KG1 (cell line): ENCODE results near the gene UBASH3B.
"Not testable (repeated sequence)": the region's sequence is repeated elsewhere in the genome, so short reads cannot be mapped to it uniquely, and the experiment has no call there.

Source experiments
- DNase-seq: peaks from one replicate; lab custom pipeline; 2025; lab: John Stamatoyannopoulos, UW

The UBASH3B gene

GRCh38 chr11:122813176-122813893, 157.8 kb downstream of the UBASH3B start:
- no peak for DNase-seq

- DNase-seq, result no peak
These were observed 158.4 kb downstream of the UBASH3B start for GRCh38 chr11:122813894-122814270.

GRCh38 chr11:122814401-122814800, 158.9 kb downstream of the UBASH3B start:
- DNase-seq, result no peak

GRCh38 chr11:122815900-122816299, 160.4 kb downstream of the UBASH3B start:
- no peak for DNase-seq

GRCh38 chr11:122816761-122817520, 161.4 kb downstream of the UBASH3B start:
- no peak for DNase-seq

GRCh38 chr11:122820158-122820557, 164.6 kb downstream of the UBASH3B start:
- no peak for DNase-seq

- no peak for DNase-seq
These were observed 165.6 kb downstream of the UBASH3B start for GRCh38 chr11:122821169-122821568.

- DNase-seq, result no peak
These were observed 166.7 kb downstream of the UBASH3B start for GRCh38 chr11:122822241-122822640.

GRCh38 chr11:122823564-122823963, 168.0 kb downstream of the UBASH3B start:
- no peak for DNase-seq

- not testable (repeated sequence) for DNase-seq
These were observed 173.8 kb downstream of the UBASH3B start for GRCh38 chr11:122829371-122829770.

GRCh38 chr11:122832297-122832696, 176.8 kb downstream of the UBASH3B start:
- DNase-seq, result not testable (repeated sequence)

GRCh38 chr11:122832721-122833470, 177.4 kb downstream of the UBASH3B start:
- no peak for DNase-seq

- DNase-seq, result no peak
These were observed 178.4 kb downstream of the UBASH3B start for GRCh38 chr11:122833846-122834464.

- DNase-seq, result no peak
These were observed 181.4 kb downstream of the UBASH3B start for GRCh38 chr11:122836916-122837315.

- no peak for DNase-seq
These were observed 182.2 kb downstream of the UBASH3B start for GRCh38 chr11:122837528-122838346.

- DNase-seq, result no peak
These were observed 188.0 kb downstream of the UBASH3B start for GRCh38 chr11:122843281-122844141.

- DNase-seq, result no peak
These were observed 191.9 kb downstream of the UBASH3B start for GRCh38 chr11:122847466-122847865.

- no peak for DNase-seq
These were observed 192.7 kb downstream of the UBASH3B start for GRCh38 chr11:122848186-122848585.

- no peak for DNase-seq
These were observed 194.6 kb downstream of the UBASH3B start for GRCh38 chr11:122850076-122850631.

- no peak for DNase-seq
These were observed 195.9 kb downstream of the UBASH3B start for GRCh38 chr11:122851366-122851966.
